Right atrium auricular region (tissue), 2 donors: ENCODE data around the gene REG1A. TPM values are rescaled to one million over a fixed set of nuclear protein-coding genes. Genes with fewer than 3 reads are reported as not detected.

ENCODE experiments used
- DNase-seq: peaks from one replicate; pipeline ENCODE4 v3.0.0-alpha.2; 2019; ENCODE audit warnings: low spot score
- H3K27ac ChIP-seq, 2 donors: fragments of 200-600 bp; sonication (generic); 1 replicate in 1 of 2; 2 replicates in 1 of 2; pipeline ENCODE4 v1.5.1; 2016 to 2019
- H3K27me3 ChIP-seq, 2 donors: fragments of 200-600 bp; sonication (generic); one replicate each; pipeline versions ENCODE4 v1.5.1 to v1.6.0; 2017 to 2019
- H3K36me3 ChIP-seq: fragments of 200-600 bp; sonication (generic); one replicate; pipeline ENCODE4 v1.5.1; 2016
- H3K4me1 ChIP-seq, 2 donors: fragments of 200-600 bp; sonication (generic); one replicate each; pipeline versions ENCODE4 v1.5.1 to v1.6.0; 2017 to 2019
- H3K4me3 ChIP-seq, 2 donors: fragments of 200-600 bp; sonication (generic); 1 replicate in 1 of 2; 2 replicates in 1 of 2; pipeline ENCODE4 v1.5.1; 2017 to 2019; ENCODE audit warnings: mild to moderate bottlenecking in 1 of 2, moderate library complexity in 1 of 2
- H3K9me3 ChIP-seq, 2 donors: fragments of 200-600 bp; sonication (generic); one replicate each; pipeline ENCODE4 v1.5.1; 2019
- CTCF ChIP-seq, 2 donors: fragments of 200-600 bp; sonication (generic); IDR thresholded peaks; one replicate each; pipeline ENCODE4 v1.5.1; 2019; ENCODE audit warnings: antibody characterized with exemption in 2 of 2
- total RNA-seq, 2 donors: library from RNA; depleted of rRNA; stranded (reverse); fragments of >200 nt; gene quantifications; one replicate each; pipeline ENCODE4 v1.1.0, GENCODE V29; 2016

Gene REG1A
- total RNA-seq, 2 donors from 2014 or later: not detected

DNA sequence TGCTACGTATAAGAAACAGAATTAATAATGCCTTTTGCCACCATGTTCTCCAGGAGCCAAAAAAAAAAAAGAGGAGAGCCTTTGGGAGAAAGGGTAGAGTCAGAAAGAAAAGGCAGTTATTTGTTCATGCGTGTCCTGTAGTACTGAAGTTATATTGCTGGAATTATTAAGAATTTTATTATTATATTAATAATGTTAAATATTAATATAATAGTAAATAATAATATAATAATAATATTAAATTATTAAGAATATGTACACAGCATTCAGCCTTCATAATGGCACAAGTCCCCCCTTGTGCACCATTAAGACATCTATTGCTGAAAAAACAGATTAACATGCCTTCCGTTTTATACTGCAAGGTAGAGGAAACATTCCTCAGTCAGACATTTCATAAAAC is 8.1 kb downstream of the REG1A start:
- H3K4me1 ChIP-seq: no peaks in the 10 kb centered on the region
- H3K9me3 ChIP-seq: no peaks in the 10 kb centered on the region
- no peaks in the 10 kb centered on the region for H3K27me3 ChIP-seq
- H3K4me3 ChIP-seq: no peak overlapping the region
- H3K27ac ChIP-seq: no peak overlapping the region
- DNase-seq: no peak
- no peak for TF ChIP-seq CTCF (IDR thresholded peaks at IDR 0.05)
- H3K36me3 ChIP-seq: no peaks in the 10 kb centered on the region

- DNase-seq: no peak
- H3K4me1 ChIP-seq: no peaks in the 10 kb centered on the region
- no peaks in the 10 kb centered on the region for H3K36me3 ChIP-seq
- no peak for TF ChIP-seq CTCF (IDR thresholded peaks at IDR 0.05)
- no peak overlapping the region for H3K4me3 ChIP-seq
- H3K27me3 ChIP-seq: no peaks in the 10 kb centered on the region
- H3K9me3 ChIP-seq: no peaks in the 10 kb centered on the region
- H3K27ac ChIP-seq: no peak overlapping the region
Observed at GRCh38 chr2:79129260-79129659, 9.0 kb downstream of the REG1A start.

DNA sequence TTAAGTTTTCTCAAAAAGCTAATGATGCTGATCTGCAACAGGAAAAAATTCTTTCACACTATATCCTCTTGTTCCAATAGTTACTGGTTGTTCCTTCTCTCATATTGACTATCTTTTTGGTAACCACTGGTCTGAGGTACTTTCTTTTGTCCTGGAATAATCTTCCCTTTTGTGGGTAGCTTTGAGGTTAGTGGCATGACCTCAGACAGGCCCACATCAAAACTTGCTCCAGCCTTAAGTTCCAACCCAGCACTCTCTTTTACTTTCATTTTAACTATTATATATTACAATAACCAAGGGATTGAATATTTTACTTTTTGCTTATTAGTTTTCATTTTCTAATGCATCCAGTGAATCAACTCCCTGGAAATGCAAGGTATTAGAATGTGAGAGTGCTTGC is 9.5 kb downstream of the REG1A start:
- TF ChIP-seq CTCF (IDR thresholded peaks at IDR 0.05): no peak
- Histone ChIP-seq H3K27me3 (no peaks in the 10 kb centered on the region), H3K27ac (no peak overlapping the region), H3K9me3 (no peaks in the 10 kb centered on the region), H3K4me3 (no peak overlapping the region), H3K4me1 (no peaks in the 10 kb centered on the region), H3K36me3 (no peaks in the 10 kb centered on the region)
- no peak for DNase-seq

GRCh38 chr2:79131687-79132086 is 11.4 kb downstream of the REG1A start:
- TF ChIP-seq CTCF (IDR thresholded peaks at IDR 0.05): no peak
- no peaks in the 10 kb centered on the region for H3K27me3 ChIP-seq
- H3K4me3 ChIP-seq: no peak overlapping the region
- no peak overlapping the region for H3K27ac ChIP-seq
- no peaks in the 10 kb centered on the region for H3K9me3 ChIP-seq
- DNase-seq: no peak
- no peaks in the 10 kb centered on the region for H3K36me3 ChIP-seq
- no peaks in the 10 kb centered on the region for H3K4me1 ChIP-seq

- H3K27ac ChIP-seq: no peak overlapping the region
- no peaks in the 10 kb centered on the region for H3K27me3 ChIP-seq
- H3K4me3 ChIP-seq: no peak overlapping the region
- H3K36me3 ChIP-seq: no peaks in the 10 kb centered on the region
- no peaks in the 10 kb centered on the region for H3K9me3 ChIP-seq
- TF ChIP-seq CTCF (IDR thresholded peaks at IDR 0.05): no peak
- H3K4me1 ChIP-seq: no peaks in the 10 kb centered on the region
- no peak for DNase-seq
Observed at GRCh38 chr2:79138385-79138784, 18.1 kb downstream of the REG1A start.

DNA sequence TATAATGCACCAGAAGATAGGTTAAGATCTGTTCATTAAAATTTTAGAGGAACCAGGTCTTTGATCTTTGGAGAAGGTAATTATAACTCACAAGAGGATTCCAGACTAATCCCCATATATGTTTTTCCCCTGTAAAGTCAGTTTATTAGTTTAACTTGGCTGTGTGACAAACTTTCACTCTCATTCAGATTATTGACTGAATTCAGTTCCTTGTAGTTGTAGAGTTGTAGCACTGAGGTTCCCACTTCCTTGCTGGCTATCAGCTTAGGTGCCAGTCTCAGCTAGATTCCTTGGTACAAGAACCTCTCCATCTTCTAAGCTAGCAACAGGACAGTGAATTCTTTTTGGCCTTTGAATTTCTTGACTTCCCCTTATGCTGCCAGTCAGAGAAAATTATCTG is 19.1 kb downstream of the REG1A start:
- Histone ChIP-seq H3K27me3 (no peaks in the 10 kb centered on the region), H3K9me3 (no peaks in the 10 kb centered on the region), H3K36me3 (no peaks in the 10 kb centered on the region), H3K4me1 (no peaks in the 10 kb centered on the region), H3K27ac (no peak overlapping the region), H3K4me3 (no peak overlapping the region)
- no peak for DNase-seq
- no peak for TF ChIP-seq CTCF (IDR thresholded peaks at IDR 0.05)
